Erythroblast (primary cell): Measurements from ENCODE around the gene OVCA2.

Experiments used
- DNase-seq, 2 experiments: peaks; one replicate each; lab custom pipeline; 2025; lab: John Stamatoyannopoulos, UW
- GATA1 ChIP-seq: IDR thresholded peaks from 2 replicates; pipeline ENCODE4 v1.6.1; 2011; ENCODE audit warnings: low read depth, mild to moderate bottlenecking, control low read depth, low read length, moderate library complexity
- POLR2A ChIP-seq: IDR thresholded peaks from 2 replicates; pipeline ENCODE4 v1.6.1; 2011; ENCODE audit warnings: mild to moderate bottlenecking, low read length

The OVCA2 gene

GRCh38 chr17:2034157-2034556 lies 7.7 kb upstream of the OVCA2 start:
- DNase-seq = no peak
- TF ChIP-seq POLR2A (no peak), GATA1 (no peak)

GRCh38 chr17:2034806-2035540 lies 6.8 kb upstream of the OVCA2 start:
- no peak for TF ChIP-seq POLR2A
- TF ChIP-seq GATA1 = no peak
- no peak for DNase-seq

- TF ChIP-seq POLR2A (no peak), GATA1 (no peak)
- DNase-seq = no peak
These were observed 6.0 kb upstream of the OVCA2 start for GRCh38 chr17:2035541-2036488.

- TF ChIP-seq POLR2A = no peak
- no peak for TF ChIP-seq GATA1
- no peak for DNase-seq
These were observed 4.7 kb upstream of the OVCA2 start for GRCh38 chr17:2037155-2037554.

- DNase-seq = no peak
- TF ChIP-seq POLR2A (no peak), GATA1 (no peak)
These were observed 1.5 kb upstream of the OVCA2 start for GRCh38 chr17:2040219-2040827.

GRCh38 chr17:2040942-2041560 lies 771 bp upstream of the OVCA2 start:
- no peak for DNase-seq

GRCh38 chr17:2042390-2042847 lies 597 bp downstream of the OVCA2 start:
- peak; percentile 57 to 59 for DNase-seq
- TF ChIP-seq POLR2A = no peak

More at GRCh38 chr17:2040942-2041560, 771 bp upstream of the OVCA2 start:
- TF ChIP-seq POLR2A (no peak), GATA1 (no peak)

- TF ChIP-seq GATA1 (no peak), POLR2A (no peak)
- DNase-seq = no peak
These were observed 1.1 kb downstream of the OVCA2 start for GRCh38 chr17:2042933-2043332.

- no peak for TF ChIP-seq GATA1
- TF ChIP-seq POLR2A = no peak
- DNase-seq = no peak
These were observed 2.0 kb downstream of the OVCA2 start for GRCh38 chr17:2043785-2044184.

- TF ChIP-seq GATA1 = no peak
- TF ChIP-seq POLR2A = no peak
- DNase-seq = no peak
These were observed 2.6 kb downstream of the OVCA2 start for GRCh38 chr17:2044263-2044894.

- TF ChIP-seq GATA1 = no peak
- no peak for TF ChIP-seq POLR2A
- no peak for DNase-seq
These were observed 5.8 kb downstream of the OVCA2 start for GRCh38 chr17:2047590-2047989.

GRCh38 chr17:2048805-2049204 lies 7.0 kb downstream of the OVCA2 start:
- TF ChIP-seq POLR2A = no peak
- DNase-seq = peak in 1 of 2 experiments; percentile 33
